NCI-H2029 (cell line): ENCODE data around the gene ANKRD65.
"Not testable (repeated sequence)": the region's sequence is repeated elsewhere in the genome, so short reads cannot be mapped to it uniquely, and the experiment has no call there.

Source experiments
- DNase-seq: peaks from one replicate; lab custom pipeline; 2025; lab: John Stamatoyannopoulos, UW

Gene ANKRD65

GRCh38 chr1:1415751-1416150 lies 5.3 kb downstream of the ANKRD65 start:
- no peak for DNase-seq

- not testable (repeated sequence) for DNase-seq
These were observed 8.7 kb downstream of the ANKRD65 start for GRCh38 chr1:1412311-1412902.

GRCh38 chr1:1411626-1412025 lies 9.4 kb downstream of the ANKRD65 start:
- DNase-seq = no peak

- not testable (repeated sequence) for DNase-seq
These were observed 10.8 kb downstream of the ANKRD65 start for GRCh38 chr1:1410238-1410637.

GRCh38 chr1:1407636-1408318 lies 13.3 kb downstream of the ANKRD65 start:
- no peak for DNase-seq

- DNase-seq = peak; percentile 89
These were observed 14.0 kb downstream of the ANKRD65 start, which contains the start of gene MRPL20 for GRCh38 chr1:1406821-1407635. Gene MRPL20, minus strand, starts transcription at chr1:1407293. Its CDS starts 76 bp downstream, at chr1:1407217.

- DNase-seq = no peak
These were observed 14.8 kb downstream of the ANKRD65 start for GRCh38 chr1:1406101-1406820.

- no peak for DNase-seq
These were observed 17.4 kb downstream of the ANKRD65 start for GRCh38 chr1:1403653-1404052.

- DNase-seq = not testable (repeated sequence)
These were observed 18.1 kb downstream of the ANKRD65 start for GRCh38 chr1:1402901-1403392.

- DNase-seq = no peak
These were observed 18.8 kb downstream of the ANKRD65 start for GRCh38 chr1:1402072-1402900.

- no peak for DNase-seq
These were observed 19.5 kb downstream of the ANKRD65 start for GRCh38 chr1:1401457-1402010.

- DNase-seq = no peak
These were observed 20.3 kb downstream of the ANKRD65 start for GRCh38 chr1:1400576-1401456.

- no peak for DNase-seq
These were observed 21.1 kb downstream of the ANKRD65 start for GRCh38 chr1:1399872-1400575.

GRCh38 chr1:1399187-1399871 lies 21.7 kb downstream of the ANKRD65 start, which contains the start of gene CCNL2:
Gene CCNL2, minus strand, starts transcription at chr1:1399335. Its CDS starts 29 bp downstream, at chr1:1399306.
- peak; percentile 94 for DNase-seq

- DNase-seq = no peak
These were observed 22.3 kb downstream of the ANKRD65 start for GRCh38 chr1:1398677-1399186.

GRCh38 chr1:1397839-1398523 lies 23.1 kb downstream of the ANKRD65 start:
- DNase-seq = no peak

GRCh38 chr1:1395166-1395565 lies 25.9 kb downstream of the ANKRD65 start:
- DNase-seq = no peak

GRCh38 chr1:1394116-1394515 lies 27.0 kb downstream of the ANKRD65 start:
- no peak for DNase-seq
